Body of pancreas (tissue), 4 donors: ENCODE data around the gene TFAP2B.

Experiments used
- CTCF ChIP-seq, 7 experiments: fragments of 450-650 bp in 4 of 7; fragments of 200-600 bp in 3 of 7; sonication (generic) in 3 of 7; IDR thresholded peaks; one replicate each; pipeline ENCODE4 v1.5.1; 2016 to 2019; ENCODE audit warnings: antibody characterized with exemption in 7 of 7
- POLR2A ChIP-seq, 3 donors: fragments of 450-650 bp; IDR thresholded peaks; one replicate each; pipeline ENCODE4 v1.6.1; 2016; ENCODE audit warnings: antibody characterized with exemption in 3 of 3, mild to moderate bottlenecking in 2 of 3

- no peak for TF ChIP-seq CTCF (IDR thresholded peaks at IDR 0.05)
- TF ChIP-seq POLR2A (IDR thresholded peaks at IDR 0.05) = no peak
Measured at GRCh38 chr6:50831186-50831585, 12.5 kb downstream of the TFAP2B start.
